Hepatocyte (in vitro differentiated cells): ENCODE results near the gene PWP2. TPM values are rescaled to one million over a fixed set of nuclear protein-coding genes. Genes with fewer than 3 reads are reported as not detected.
"Not testable (repeated sequence)": the region's sequence is repeated elsewhere in the genome, so short reads cannot be mapped to it uniquely, and the experiment has no call there.

Experiments
- DNase-seq: peaks from one replicate; pipeline ENCODE4 v3.0.0-alpha.2; 2016; ENCODE audit warnings: low spot score
- H2AFZ ChIP-seq: fragments of 200-600 bp; sonication (generic); 2 replicates; pipeline ENCODE4 v1.6.0; 2016; ENCODE audit warnings: antibody characterized with exemption, mild to moderate bottlenecking
- H3K27ac ChIP-seq: fragments of 200-600 bp; sonication (generic); 2 replicates; pipeline ENCODE4 v1.5.1; 2016; ENCODE audit warnings: mild to moderate bottlenecking
- H3K27me3 ChIP-seq: fragments of 200-600 bp; sonication (generic); 2 replicates; pipeline ENCODE4 v1.6.1; 2016
- H3K36me3 ChIP-seq: fragments of 200-600 bp; sonication (generic); replicated peaks from 2 replicates; pipeline ENCODE4 v1.5.1; 2016; ENCODE audit warnings: low read depth; ENCODE audit not compliant: insufficient read depth
- H3K4me1 ChIP-seq: fragments of 200-600 bp; sonication (generic); 2 replicates; pipeline ENCODE4 v1.5.1; 2016; ENCODE audit warnings: mild to moderate bottlenecking, moderate library complexity; ENCODE audit not compliant: insufficient read depth
- H3K4me2 ChIP-seq: fragments of 200-600 bp; sonication (generic); 2 replicates; pipeline ENCODE4 v1.6.0; 2016
- H3K4me3 ChIP-seq: fragments of 200-600 bp; sonication (generic); 2 replicates; pipeline ENCODE4 v1.5.1; 2016; ENCODE audit warnings: mild to moderate bottlenecking
- H3K79me2 ChIP-seq: fragments of 200-600 bp; sonication (generic); 2 replicates; pipeline ENCODE4 v1.6.0; 2017; ENCODE audit warnings: mild to moderate bottlenecking
- H3K9me2 ChIP-seq: fragments of 200-600 bp; sonication (generic); replicated peaks from 2 replicates; pipeline ENCODE4 v1.6.0; 2017; ENCODE audit warnings: mild to moderate bottlenecking; ENCODE audit not compliant: insufficient read depth
- H3K9me3 ChIP-seq: fragments of 200-600 bp; sonication (generic); 2 replicates; pipeline ENCODE4 v1.5.1; 2016; ENCODE audit warnings: low read depth, mild to moderate bottlenecking
- H4K20me1 ChIP-seq: fragments of 200-600 bp; sonication (generic); 2 replicates; pipeline ENCODE4 v1.6.0; 2016; ENCODE audit warnings: mild to moderate bottlenecking; ENCODE audit not compliant: insufficient read depth, poor library complexity, severe bottlenecking
- EZH2 ChIP-seq: fragments of 200-600 bp; sonication (generic); IDR thresholded peaks from 2 replicates; pipeline ENCODE4 v1.6.1; 2016; ENCODE audit warnings: antibody characterized with exemption, mild to moderate bottlenecking, borderline replicate concordance
- EZH2phosphoT487 ChIP-seq: fragments of 200-600 bp; sonication (generic); IDR thresholded peaks from one replicate; pipeline ENCODE4 v1.6.1; 2018; ENCODE audit warnings: antibody characterized with exemption, mild to moderate bottlenecking, low read depth, moderate library complexity; ENCODE audit not compliant: unreplicated experiment, severe bottlenecking
- WGBS: methylation state at CpG from one replicate; pipeline ENCODE4 v1.1.6; 2016; ENCODE audit warnings: low lambda C conversion rate; ENCODE audit errors: missing lambda C conversion rate; 5-methylcytosine and 5-hydroxymethylcytosine counted together
- polyA plus RNA-seq: library from polyadenylated mRNA; unstranded; fragments of >200 nt; fragmentation: Nextera tagmentation; extraction: Ambion mirVana; gene quantifications from 2 replicates; pipeline ENCODE4 v1.2.1, GENCODE V29; 2016
- total RNA-seq: library from RNA; depleted of rRNA; stranded (reverse); fragments of >200 nt; gene quantifications from 2 replicates; pipeline ENCODE4 v1.2.3, GENCODE V29; 2014
- TF ChIP-seq, protein P1 (sequence below): fragments of 200-600 bp; sonication (generic); IDR thresholded peaks from 2 replicates; pipeline ENCODE4 v1.5.1; 2016; ENCODE audit warnings: antibody characterized with exemption, mild to moderate bottlenecking; ENCODE audit not compliant: poor library complexity

Gene PWP2
- total and polyA plus RNA-seq, 2 experiments from 2014 or later, result 0.36 to 1.3 TPM

DNA sequence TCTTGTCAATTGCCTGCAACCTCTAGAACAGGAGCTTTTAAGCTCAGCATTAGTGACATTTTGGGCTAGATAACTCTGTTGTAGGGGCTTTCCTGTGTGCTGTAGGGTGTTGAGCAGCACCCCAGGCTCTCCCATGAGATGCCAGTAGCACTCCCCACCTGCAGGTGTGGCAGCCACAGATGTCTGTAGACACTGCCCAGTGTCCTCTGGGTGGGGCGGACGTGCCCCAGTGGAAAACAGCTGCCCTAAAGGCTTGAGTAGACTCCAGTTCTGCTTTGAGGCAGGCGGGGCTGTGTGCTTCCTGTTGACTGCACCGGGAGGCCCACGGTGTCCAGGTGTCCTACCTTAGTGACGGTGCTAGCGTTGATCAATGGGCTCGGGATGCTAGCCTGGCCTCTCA, 16.9 kb upstream of the PWP2 start:
- Histone ChIP-seq H3K4me1 (peaks cover 3% of the 10 kb centered on the region), H4K20me1 (no peaks in the 10 kb centered on the region)
- 95% methylated on average over 8 of the region's 8 CpGs for WGBS

DNA sequence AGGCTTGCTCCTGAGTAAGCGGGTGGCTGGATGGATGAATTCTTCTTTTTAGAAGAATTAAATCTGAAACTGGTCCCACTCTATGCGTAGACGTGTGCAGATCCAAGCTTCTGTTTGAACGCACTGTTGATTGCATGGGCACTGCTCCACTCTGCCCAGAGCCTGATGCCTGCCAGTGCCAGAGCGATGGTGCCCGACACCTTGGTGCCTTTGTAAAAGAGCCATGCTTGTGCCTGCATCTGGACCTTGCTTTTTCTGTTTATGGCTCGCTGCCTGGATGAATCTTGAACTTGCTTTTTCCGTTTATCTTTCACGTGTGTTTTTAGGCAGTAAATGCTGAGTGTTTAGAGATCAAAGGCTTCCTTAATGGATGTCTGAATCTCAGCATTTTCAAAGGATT, 15.0 kb upstream of the PWP2 start:
- TF ChIP-seq EZH2 (no peak), EZH2phosphoT487 (no peak)
- TF ChIP-seq, protein P1, sequence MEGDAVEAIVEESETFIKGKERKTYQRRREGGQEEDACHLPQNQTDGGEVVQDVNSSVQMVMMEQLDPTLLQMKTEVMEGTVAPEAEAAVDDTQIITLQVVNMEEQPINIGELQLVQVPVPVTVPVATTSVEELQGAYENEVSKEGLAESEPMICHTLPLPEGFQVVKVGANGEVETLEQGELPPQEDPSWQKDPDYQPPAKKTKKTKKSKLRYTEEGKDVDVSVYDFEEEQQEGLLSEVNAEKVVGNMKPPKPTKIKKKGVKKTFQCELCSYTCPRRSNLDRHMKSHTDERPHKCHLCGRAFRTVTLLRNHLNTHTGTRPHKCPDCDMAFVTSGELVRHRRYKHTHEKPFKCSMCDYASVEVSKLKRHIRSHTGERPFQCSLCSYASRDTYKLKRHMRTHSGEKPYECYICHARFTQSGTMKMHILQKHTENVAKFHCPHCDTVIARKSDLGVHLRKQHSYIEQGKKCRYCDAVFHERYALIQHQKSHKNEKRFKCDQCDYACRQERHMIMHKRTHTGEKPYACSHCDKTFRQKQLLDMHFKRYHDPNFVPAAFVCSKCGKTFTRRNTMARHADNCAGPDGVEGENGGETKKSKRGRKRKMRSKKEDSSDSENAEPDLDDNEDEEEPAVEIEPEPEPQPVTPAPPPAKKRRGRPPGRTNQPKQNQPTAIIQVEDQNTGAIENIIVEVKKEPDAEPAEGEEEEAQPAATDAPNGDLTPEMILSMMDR, result no peak

More for the DNA sequence above, 16.9 kb upstream of the PWP2 start:
- H3K79me2 ChIP-seq, result no peaks in the 10 kb centered on the region
- no peaks in the 10 kb centered on the region for H3K9me3 ChIP-seq
- no peak for DNase-seq
- no peaks in the 10 kb centered on the region for H3K9me2 ChIP-seq
- H3K4me3 ChIP-seq, result no peak overlapping the region
- H2AFZ ChIP-seq, result no peak overlapping the region
- H3K4me2 ChIP-seq, result no peak overlapping the region
- no peaks in the 10 kb centered on the region for H3K36me3 ChIP-seq
- H3K27ac ChIP-seq, result no peak overlapping the region
- H3K27me3 ChIP-seq, result no peaks in the 10 kb centered on the region
- no peak for TF ChIP-seq EZH2phosphoT487
- TF ChIP-seq EZH2, result no peak
- TF ChIP-seq, protein P1, result no peak

DNA sequence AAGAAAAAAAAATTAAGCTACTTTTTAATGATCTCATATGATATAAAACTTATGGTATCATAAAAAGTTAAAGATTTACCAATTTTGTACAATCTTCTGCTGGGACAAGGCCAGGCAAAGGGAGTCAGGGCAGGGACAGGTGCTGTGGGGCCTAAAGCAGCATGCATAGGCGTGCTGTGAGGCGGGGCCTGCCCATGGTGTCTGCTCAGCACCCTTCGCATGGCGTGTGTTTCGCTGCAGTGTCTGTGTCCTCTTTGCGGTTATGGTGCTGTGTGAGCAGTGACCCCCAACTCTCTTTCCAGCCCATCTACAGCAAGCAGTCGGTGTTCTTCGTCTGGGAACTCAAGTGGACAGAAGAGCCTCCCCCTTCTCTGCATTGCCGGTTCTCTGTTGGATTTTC, 13.4 kb upstream of the PWP2 start:
- 93% methylated on average over 9 of the region's 9 CpGs for WGBS
- Histone ChIP-seq H3K4me1 (peaks cover 3% of the 10 kb centered on the region), H3K79me2 (no peaks in the 10 kb centered on the region), H4K20me1 (no peaks in the 10 kb centered on the region), H3K27me3 (no peaks in the 10 kb centered on the region), H3K36me3 (no peaks in the 10 kb centered on the region), H3K9me2 (no peaks in the 10 kb centered on the region), H3K27ac (no peak overlapping the region), H3K4me3 (no peak overlapping the region), H3K9me3 (no peaks in the 10 kb centered on the region), H3K4me2 (no peak overlapping the region), H2AFZ (no peak overlapping the region)
- no peak for DNase-seq
- TF ChIP-seq, protein P1, result no peak
- TF ChIP-seq EZH2, result no peak
- TF ChIP-seq EZH2phosphoT487, result no peak

More for the DNA sequence above, 15.0 kb upstream of the PWP2 start:
- Histone ChIP-seq H3K79me2 (no peaks in the 10 kb centered on the region), H3K27me3 (no peaks in the 10 kb centered on the region), H3K36me3 (no peaks in the 10 kb centered on the region), H3K9me3 (no peaks in the 10 kb centered on the region), H2AFZ (no peak overlapping the region), H3K4me1 (peaks cover 3% of the 10 kb centered on the region), H4K20me1 (no peaks in the 10 kb centered on the region), H3K4me2 (peak overlapping the region; percentile 37), H3K4me3 (no peak overlapping the region), H3K9me2 (no peaks in the 10 kb centered on the region), H3K27ac (peak overlapping the region; percentile 49)
- 50% methylated on average over 9 of the region's 9 CpGs for WGBS
- no peak for DNase-seq

DNA sequence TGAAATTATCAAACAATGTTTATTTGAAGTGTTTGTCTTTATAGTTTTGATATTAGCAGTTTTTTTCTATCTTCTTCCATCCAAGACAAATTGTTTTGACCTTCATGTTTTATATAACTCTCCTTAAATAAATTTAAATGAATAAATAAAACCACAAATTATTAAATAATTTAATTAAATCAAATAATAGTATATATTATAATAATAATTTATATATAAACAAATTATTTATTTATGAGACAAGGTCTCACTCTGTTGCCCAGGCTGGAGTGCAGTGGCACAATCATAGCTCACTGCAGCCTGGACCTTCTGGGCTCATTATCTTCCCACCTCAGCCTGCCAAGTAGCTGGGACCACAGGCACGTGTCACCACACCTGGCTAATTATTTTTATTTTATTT, 12.4 kb upstream of the PWP2 start:
- TF ChIP-seq EZH2phosphoT487 (no peak), EZH2 (no peak)
- TF ChIP-seq, protein P1, result no peak
- 87% methylated on average over 1 of the region's 1 CpG for WGBS
- no peaks in the 10 kb centered on the region for H3K27me3 ChIP-seq
- H2AFZ ChIP-seq, result no peak overlapping the region
- no peak overlapping the region for H3K27ac ChIP-seq
- no peak overlapping the region for H3K4me3 ChIP-seq
- no peak for DNase-seq
- H3K4me1 ChIP-seq, result no peaks in the 10 kb centered on the region
- H4K20me1 ChIP-seq, result no peaks in the 10 kb centered on the region
- no peaks in the 10 kb centered on the region for H3K36me3 ChIP-seq
- no peak overlapping the region for H3K4me2 ChIP-seq
- no peaks in the 10 kb centered on the region for H3K9me3 ChIP-seq
- H3K79me2 ChIP-seq, result no peaks in the 10 kb centered on the region
- H3K9me2 ChIP-seq, result no peaks in the 10 kb centered on the region

DNA sequence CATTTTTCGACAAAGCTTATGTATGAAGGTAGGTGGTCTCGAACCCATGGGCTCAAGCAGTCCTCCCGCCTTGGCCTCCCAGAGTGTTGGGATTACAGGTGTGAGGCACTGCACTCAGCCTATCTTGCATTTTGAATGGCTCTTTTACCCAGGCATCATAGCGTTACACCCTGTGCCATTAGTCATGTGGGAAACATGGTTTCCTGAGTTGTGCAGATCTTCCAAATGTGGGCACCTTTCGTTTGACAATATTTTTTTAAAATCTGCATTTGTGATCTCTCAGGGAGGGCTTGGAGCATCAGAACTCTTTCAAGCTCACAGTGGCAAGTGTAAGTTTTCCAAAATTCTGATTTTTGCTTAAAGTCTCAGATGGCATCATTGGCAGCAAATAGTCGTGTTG, 8.7 kb upstream of the PWP2 start:
- not testable (repeated sequence) for H3K9me3 ChIP-seq, H3K27me3 ChIP-seq, H3K27ac ChIP-seq, H3K36me3 ChIP-seq, H3K79me2 ChIP-seq, H3K4me2 ChIP-seq, DNase-seq, H3K4me1 ChIP-seq, H4K20me1 ChIP-seq, H3K9me2 ChIP-seq, H2AFZ ChIP-seq, H3K4me3 ChIP-seq
- WGBS, result no CpG with 5 or more reads among the region's 6 CpGs

DNA sequence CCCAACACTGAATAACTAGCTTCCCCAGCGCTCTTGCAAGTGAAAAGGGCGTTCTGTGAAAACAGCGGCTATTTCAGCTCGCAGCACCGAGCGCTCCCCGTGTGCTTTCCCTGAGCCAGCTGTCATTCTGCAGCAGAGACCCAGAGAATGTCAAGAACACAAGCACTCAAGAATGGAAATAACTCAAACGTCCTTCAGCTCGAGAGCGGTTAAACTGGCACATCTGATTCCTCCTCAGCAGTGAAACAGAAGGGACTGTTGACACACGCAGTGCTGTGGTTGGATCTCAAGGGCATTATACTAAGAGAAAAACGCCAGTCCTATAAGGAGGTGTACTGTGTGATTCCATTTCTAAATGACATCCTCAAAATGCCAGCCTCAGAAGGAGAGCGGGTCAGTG, 8.2 kb upstream of the PWP2 start:
- not testable (repeated sequence) for DNase-seq, H3K4me2 ChIP-seq, H3K4me3 ChIP-seq, H4K20me1 ChIP-seq, H3K27me3 ChIP-seq, H3K9me2 ChIP-seq, H3K27ac ChIP-seq, H2AFZ ChIP-seq, H3K79me2 ChIP-seq, H3K4me1 ChIP-seq, H3K36me3 ChIP-seq, H3K9me3 ChIP-seq
- WGBS, result no CpG with 5 or more reads among the region's 13 CpGs
